NCI-H1417 treated with DMSO at 0.1 percent for 48 hours (cell line): ENCODE results near the gene GABRG3.

Source experiments
- DNase-seq: peaks from one replicate; lab custom pipeline; 2025; lab: John Stamatoyannopoulos, UW

GABRG3 gene

GRCh38 chr15:27506752-27507151 is 535.8 kb downstream of the GABRG3 start:
- no peak for DNase-seq

GRCh38 chr15:27509014-27509413 is 538.0 kb downstream of the GABRG3 start:
- DNase-seq: no peak

GRCh38 chr15:27512281-27513001 is 541.5 kb downstream of the GABRG3 start:
- no peak for DNase-seq

- DNase-seq: no peak
Measured at GRCh38 chr15:27514526-27514925, 543.5 kb downstream of the GABRG3 start.

GRCh38 chr15:27527490-27528067 is 556.6 kb downstream of the GABRG3 start:
- DNase-seq: no peak

- no peak for DNase-seq
Measured at GRCh38 chr15:27529399-27529798, 558.4 kb downstream of the GABRG3 start.

- DNase-seq: no peak
Measured at GRCh38 chr15:27530994-27531393, 560.0 kb downstream of the GABRG3 start.

GRCh38 chr15:27532358-27532757 is 561.4 kb downstream of the GABRG3 start:
- DNase-seq: no peak

GRCh38 chr15:27535445-27536129 is 564.6 kb downstream of the GABRG3 start:
- no peak for DNase-seq

GRCh38 chr15:27538325-27538724 is 567.3 kb downstream of the GABRG3 start:
- peak; percentile 98 for DNase-seq

- no peak for DNase-seq
Measured at GRCh38 chr15:27541581-27541980, 570.6 kb downstream of the GABRG3 start.

- no peak for DNase-seq
Measured at GRCh38 chr15:27545494-27546255, 574.7 kb downstream of the GABRG3 start.

- DNase-seq: no peak
Measured at GRCh38 chr15:27549746-27550145, 578.8 kb downstream of the GABRG3 start.

- DNase-seq: no peak
Measured at GRCh38 chr15:27550635-27551034, 579.7 kb downstream of the GABRG3 start.

- DNase-seq: no peak
Measured at GRCh38 chr15:27561816-27562215, 590.8 kb downstream of the GABRG3 start.

- DNase-seq: no peak
Measured at GRCh38 chr15:27563765-27564370, 592.9 kb downstream of the GABRG3 start.

- no peak for DNase-seq
Measured at GRCh38 chr15:27564656-27565055, 593.7 kb downstream of the GABRG3 start.

GRCh38 chr15:27570746-27571145 is 599.8 kb downstream of the GABRG3 start:
- DNase-seq: no peak

GRCh38 chr15:27573805-27574485 is 603.0 kb downstream of the GABRG3 start:
- no peak for DNase-seq

GRCh38 chr15:27574541-27575054 is 603.6 kb downstream of the GABRG3 start:
- no peak for DNase-seq

GRCh38 chr15:27575521-27575920 is 604.5 kb downstream of the GABRG3 start:
- DNase-seq: no peak
